Glomerular visceral epithelial cell (primary cell): Measurements from ENCODE around the gene JAGN1.
"Not testable (repeated sequence)": the region's sequence is repeated elsewhere in the genome, so short reads cannot be mapped to it uniquely, and the experiment has no call there.

Experiments used
- DNase-seq: peaks from one replicate; pipeline ENCODE4 v3.0.0-alpha.2; 2016; ENCODE audit errors: extremely low spot score

Gene JAGN1

DNA sequence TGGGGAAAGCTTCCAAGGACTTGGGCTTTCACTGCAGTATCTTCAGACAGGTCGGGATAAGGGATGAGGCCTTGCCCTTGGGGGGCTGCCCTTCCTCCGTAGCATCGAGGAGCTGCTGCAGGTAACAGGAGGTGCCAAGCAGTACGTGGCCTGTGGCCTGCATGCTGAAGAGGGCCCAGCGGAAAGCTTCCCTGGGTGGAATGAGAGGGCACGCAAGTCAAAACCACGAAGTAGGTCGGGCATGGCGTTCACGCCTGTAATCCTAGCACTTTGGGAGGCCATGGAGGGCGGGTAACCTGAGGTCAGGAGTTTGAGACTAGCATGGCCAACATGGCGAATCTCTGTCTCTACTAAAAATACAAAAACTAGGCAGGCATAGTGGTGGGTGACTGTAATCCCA lies 23.3 kb upstream of the JAGN1 start:
- no peak for DNase-seq

DNA sequence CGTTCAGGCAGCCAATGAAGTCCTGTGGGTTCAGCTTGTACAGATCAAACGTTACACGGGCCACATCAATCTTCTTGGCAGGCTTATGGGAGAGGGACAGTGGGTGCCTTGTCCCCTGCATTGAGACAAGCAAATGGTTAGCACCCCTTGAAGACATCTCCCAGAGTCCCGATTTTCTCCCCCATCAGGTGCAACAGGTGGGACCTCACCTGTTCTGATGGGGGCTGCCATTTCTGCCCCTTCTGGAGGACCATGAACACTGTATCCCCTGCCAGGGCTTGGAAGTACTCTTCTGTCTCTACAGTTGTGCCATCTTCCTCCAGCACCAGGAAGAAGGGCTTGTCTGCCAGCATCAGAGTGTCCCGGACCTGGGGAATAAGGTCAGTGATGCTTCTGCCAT lies 20.5 kb upstream of the JAGN1 start:
- no peak for DNase-seq

DNA sequence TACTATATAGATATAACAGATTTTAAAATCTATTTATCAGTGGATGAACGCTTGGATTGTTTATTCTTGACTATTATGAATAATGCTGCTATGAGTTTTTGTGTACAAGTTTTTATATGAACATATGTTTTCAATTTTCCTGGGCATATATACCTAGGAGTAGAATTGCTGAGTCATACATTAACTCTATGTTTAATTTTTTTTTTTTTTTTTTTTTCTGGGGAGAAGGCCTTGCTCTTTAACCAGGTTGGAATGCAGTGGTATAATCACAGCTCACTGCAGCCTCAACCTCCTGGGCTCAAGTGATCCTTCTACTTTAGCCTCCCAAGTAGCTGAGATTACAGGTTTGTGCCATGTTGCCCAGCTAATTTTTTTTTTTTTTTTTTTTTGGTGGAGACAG lies 19.4 kb upstream of the JAGN1 start:
- DNase-seq, result no peak

DNA sequence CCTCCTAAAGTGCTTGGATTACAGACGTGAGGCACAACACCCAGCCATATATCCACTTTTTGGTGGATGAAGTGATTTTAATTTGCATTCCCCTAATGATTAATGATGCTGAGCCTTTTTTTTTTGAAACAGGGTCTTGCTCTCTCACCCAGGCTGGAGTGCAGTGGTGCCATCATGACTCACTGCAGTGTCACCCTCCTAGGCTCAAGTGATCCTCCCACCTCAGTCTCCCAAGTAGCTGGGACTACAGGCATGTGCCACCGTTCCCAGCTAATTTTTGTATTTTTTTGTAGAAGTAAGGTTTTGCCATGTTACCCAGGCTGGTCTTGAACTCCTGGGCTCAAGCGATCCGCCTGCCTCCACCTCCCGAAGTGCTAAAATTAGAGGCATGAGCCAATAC lies 18.3 kb upstream of the JAGN1 start:
- DNase-seq, result not testable (repeated sequence)

DNA sequence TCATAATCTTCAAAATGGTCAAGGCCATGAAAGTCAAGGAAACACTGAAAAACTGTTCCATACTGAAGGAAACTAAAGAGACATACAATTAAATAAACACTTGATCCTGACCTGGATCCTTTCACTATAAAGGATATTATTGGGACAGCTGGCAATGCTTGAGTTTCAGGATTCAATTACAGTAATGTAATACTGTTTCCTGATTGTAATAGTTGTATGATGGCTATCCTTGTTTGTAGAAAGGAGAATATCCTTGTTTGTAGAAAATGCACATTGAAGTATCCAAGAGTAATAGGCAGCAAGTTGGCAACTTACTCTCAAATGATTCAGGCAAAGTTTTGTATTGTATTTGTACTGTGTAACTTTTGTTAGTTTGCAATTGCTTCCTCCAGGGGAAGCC lies 15.0 kb upstream of the JAGN1 start:
- no peak for DNase-seq

DNA sequence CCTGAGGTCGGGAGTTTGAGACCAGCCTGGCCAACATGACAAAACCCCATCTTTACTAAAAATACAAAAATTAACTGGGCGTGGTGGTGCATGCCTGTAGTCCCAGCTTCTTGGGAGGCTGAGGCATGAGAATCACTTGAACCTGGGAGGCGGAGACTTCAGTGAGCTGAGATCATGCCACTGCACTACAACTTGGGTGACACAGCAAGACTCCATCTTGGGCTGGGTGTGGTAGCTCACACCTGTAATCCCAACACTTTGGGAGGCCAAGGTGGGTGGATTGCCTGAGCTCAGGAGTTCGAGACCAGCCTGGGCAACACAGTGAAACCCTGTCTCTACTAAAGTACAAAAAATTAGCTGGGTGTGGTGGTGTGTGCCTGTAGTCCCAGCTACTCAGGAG lies 14.2 kb upstream of the JAGN1 start:
- DNase-seq, result not testable (repeated sequence)

DNA sequence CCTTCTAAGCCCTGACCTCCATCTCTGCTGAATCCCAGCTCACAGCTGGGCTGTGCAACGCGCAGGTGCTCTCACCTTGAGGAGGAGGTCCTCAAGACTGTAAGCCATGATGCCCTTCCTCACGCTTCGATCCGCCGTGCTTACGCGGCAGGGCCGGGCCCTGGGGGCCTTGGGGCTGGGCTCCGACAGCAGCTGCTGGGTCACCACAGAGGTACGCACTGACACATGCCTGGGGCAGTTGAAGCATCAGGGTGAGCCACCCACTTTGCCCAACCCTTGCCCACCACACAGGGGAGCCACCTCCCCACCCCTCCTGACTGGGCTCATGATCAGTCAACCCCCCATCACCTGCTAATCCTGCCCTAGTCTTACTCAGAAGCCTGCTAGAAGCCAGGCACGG lies 13.4 kb upstream of the JAGN1 start:
- DNase-seq, result no peak

DNA sequence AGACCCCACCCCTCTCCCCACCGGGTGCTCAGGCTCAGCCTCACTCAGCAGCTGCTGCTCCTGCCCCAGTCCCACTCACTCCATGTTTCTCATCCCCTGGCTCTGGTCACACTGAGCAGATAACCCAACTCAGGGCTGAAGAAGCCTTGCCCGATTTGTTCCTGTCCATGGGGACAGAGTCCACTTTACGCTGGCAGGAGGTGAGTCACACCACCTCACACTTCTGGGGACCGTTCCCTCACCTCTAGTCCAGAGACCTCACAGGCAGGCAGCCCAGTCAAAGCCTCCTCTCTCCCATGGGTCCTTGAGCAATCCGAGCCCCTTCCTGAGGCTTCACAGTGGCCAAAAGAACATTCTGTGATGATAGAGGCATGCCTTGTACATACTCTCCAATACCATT lies 11.7 kb upstream of the JAGN1 start:
- no peak for DNase-seq

DNA sequence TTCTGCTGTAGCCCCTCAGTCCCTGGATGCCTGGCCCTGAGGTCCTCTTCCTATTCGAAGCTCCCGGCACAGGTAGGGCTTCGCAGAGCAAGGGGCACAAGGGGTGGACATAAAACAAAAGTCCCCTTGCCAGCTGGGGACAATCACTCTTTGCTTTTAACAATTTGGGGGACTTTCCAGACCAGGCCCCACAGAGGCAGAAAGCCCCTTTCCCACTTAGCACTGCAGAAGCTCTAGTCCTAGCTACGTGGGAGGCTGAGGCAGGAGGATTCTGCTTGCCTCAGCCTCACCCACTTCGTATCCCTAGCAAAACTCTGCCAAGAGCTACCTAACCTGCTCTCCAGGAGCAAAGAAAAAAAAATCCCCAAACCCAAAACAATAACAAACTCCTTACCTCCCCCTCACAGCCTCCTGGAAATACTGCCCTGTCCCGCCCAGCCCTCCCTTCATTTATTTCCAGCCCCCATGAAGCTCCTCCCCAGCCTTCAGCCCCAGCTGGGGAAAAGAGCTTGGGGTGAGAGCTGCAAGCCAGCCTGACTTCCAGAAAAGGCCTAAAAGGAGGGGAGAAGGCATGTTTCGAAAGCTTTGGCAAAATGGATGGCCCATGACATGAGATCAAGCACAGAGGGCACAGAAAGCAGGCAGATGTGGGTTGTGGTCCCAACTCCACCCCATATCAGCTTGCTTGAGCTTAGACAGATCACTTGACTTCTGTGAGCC lies 10.4 kb upstream of the JAGN1 start, which contains the start of gene CIDEC:
Gene CIDEC, minus strand, starts transcription at position 424 of the 720 bp plus-strand sequence. CDS start 1,767 bp downstream, outside the sequence.
- DNase-seq, result no peak

DNA sequence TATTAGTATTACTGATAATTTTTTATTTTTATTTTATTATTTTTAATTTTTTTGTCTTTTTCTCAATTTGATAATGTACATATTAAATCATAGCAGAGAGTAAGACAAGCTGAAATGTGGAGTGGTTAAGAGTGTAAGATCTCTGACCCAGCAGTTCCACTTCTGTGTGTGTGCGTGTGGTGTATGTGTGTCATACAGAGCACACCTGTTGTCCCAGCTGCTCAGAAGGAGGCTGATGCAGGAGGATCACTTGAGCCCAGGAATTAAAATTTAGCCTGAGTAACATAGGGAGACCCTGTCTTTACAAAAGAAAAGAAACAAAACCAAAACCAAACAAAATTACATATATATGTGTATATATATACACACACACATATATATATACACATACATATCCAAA lies 9.0 kb upstream of the JAGN1 start:
- no peak for DNase-seq

DNA sequence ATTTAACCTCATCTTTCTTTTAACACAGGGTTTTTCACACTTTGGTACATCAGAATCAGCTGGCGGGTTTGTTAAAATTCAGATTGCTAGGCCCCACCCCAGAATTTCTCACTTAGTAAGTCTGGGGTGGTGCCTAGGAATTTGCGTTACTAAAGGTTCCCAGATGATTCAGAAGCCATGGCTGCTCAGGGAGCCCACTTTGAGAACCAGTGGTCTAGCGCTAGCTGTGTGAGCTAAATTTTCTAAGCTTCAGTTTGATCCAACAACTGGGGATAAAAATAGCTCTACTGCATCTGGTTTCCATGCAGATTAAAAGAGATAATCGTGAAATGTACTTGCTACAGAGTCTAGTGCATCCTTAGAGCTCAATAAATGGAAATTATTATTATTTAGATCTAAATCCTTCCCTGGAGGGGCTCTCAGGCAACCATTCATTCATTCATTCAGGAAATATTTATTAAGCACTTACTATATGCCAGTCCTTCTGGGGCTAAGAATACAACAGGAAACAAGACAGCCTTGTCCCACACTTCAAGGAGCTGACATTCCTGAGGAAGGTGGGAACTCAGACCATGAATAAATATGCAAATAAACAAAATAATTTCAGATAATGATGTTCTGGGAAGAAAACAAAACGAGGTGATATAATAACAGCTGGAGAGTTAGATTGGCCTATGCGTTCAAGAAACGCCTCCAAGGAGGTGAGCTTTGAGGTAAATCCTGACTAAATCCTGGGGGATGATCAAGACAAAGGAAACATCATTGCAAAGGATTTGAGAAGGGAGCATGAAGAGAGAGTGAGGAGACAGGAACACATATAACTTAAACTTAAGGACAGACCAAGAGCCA lies 6.5 kb upstream of the JAGN1 start:
- DNase-seq, result no peak

DNA sequence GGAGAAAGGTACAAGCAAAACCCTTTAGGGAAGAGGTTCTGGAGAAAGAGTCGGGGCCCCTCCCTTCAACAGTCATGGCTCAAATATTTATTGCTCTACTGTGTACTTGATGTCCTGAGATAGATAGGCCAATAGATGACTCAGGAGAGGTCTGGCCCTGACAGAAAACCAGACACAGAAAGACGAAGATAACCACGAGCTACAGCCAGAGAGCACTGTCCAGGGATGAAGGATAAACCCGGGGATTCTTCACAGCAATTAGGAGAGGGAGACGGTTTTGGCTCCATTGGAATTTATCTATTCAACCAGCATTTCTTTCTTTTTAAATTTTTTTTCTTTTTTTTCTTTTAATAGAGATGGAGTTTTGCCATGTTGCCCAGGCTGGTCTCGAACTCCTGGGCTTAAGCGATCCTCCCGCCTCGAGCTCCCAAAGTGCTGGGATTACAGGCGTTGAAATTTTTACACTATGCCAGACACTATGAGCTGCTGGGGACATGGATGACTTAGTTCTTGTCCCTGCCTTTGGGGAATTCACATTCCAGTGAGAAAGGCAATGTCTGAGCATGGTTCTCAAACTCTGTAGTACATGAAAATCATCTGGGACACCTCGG lies 5.8 kb upstream of the JAGN1 start:
- DNase-seq, result peak; percentile 61

DNA sequence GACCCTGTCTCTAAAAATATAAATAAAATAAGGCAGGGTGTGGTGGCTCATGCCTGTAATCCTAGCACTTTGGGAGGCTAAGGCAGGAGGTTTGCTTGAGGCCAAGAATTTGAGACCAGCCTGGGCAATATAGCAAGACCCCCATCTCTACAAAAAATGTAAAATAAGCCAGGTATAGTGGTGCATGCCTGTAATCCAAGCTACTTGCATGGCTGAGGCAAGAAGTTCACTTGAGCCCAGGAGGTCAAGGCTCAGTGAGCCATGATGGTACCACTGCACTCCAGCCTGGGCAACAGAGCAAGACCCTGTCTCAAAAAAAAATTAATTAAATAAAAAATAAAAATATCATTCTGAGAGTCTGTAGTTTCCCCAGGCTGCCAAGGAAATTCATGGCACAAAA lies 4.1 kb upstream of the JAGN1 start:
- DNase-seq, result no peak

DNA sequence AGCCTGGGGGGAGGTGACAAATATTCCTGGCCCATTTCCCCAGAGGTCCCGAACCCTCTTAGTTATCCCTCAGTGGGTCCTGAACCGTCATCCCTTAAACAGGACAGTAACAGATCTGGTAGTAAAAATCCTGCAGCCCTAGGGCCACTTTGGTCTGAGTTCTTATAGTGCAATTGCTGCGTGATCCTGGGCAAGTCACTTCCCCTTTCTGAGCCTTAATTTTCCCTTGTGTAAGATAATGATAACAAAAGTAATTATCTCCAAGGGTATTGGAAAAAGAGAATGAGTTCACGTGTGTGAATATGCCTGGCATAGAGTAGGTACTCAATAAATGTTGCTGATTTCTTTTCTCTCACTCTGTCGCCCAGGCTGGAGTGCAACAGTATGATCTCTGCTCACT lies 2.9 kb upstream of the JAGN1 start:
- no peak for DNase-seq

DNA sequence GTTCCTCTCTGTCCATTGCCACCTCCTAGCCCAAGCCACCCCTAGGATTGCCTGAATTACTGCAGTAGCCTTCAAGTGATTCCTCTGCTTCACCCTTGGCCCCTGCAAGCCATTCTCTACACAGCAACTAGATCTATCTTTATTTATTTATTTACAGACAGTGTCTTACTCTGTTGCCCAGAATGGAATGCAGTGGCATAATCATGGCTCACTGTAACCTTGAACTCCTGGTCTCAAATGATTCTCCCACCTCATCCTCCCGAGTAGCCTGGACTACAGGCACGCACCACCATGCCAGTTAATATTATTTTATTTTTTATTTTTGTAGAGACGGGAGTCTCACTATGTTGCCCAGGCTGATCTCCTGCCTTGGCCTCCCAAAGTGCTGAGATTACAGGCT lies 1.9 kb upstream of the JAGN1 start:
- no peak for DNase-seq

DNA sequence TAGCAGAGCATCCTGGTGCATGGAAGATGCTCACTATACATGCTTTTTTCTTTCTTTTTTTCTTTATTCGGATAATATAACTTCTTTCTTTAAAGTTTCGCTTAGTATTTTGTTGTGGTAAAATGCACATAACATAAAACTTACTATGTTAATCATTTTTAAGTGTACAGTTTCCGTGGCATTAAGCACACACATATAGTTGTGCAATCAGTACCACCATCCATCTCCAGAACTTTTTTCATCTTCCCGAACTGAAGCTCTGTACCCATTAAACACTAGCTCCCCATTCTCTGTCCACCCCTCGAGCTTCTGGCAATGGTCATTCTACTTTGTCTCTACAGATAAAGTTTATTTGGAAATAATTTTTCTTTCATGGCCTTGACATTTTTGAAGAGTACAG lies 1.0 kb upstream of the JAGN1 start:
- DNase-seq, result no peak

DNA sequence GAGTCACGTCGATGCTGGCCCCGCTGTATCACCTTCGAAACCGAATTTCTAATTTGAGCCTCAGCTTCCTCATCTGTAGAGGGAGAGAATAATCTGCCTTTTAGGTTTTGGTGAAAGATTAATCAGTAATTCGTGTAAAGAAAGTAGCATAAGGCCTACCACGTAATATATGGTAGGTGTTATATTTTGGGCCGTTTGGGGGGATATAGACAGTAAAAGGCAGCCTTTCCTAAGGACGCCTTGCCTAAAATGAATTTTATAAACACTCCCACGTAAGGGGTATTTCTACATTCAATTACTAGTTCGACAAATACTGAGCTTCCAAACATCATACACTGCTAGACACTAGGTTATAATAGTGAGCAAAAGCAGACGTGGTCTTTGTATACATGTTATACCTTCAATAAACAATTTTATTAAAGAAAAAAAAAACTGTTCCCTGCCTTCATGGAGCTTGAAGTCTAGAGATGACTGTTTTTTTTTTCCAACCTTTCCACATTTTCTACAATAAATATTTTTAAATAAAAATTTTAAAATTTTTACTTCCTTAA lies 737 bp downstream of the JAGN1 start:
- DNase-seq, result no peak

DNA sequence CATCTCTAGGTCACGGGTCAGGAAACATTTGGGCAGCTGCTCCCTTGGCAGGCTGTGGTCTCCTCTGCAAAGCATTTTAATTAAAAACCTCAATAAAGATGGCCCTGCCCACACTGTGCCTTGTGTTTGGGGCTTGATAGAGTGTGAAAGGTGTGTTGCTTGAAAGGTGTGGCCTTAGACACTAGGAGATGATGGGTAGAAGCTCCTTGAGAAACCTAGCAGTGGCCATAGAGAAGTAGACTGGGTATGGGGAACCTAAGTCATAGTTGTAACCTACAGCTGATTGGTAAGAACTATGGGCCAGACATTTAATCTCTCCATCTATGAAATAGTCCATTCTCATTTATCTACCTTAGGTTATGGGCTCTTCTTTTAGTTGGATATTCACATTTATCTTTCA lies 3.3 kb downstream of the JAGN1 start:
- DNase-seq, result no peak

DNA sequence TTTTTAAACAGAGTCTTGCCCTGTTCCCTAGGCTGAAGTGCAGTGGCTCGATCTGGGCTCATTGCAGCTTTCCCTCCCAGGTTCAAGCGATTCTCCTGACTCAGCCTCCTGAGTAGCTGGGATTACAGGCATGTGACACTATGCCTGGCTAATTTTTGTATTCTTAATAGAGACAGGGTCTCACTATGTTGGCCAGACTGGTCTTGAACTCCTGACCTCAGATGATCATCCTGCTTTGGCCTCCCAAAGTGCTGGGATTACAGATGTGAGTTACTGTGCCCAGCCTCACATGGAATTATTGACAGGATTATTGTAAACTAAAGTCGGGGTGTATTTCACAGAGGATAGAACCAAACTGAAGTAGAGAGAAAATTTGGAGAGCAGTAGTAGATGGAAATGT lies 5.3 kb downstream of the JAGN1 start:
- DNase-seq, result not testable (repeated sequence)

DNA sequence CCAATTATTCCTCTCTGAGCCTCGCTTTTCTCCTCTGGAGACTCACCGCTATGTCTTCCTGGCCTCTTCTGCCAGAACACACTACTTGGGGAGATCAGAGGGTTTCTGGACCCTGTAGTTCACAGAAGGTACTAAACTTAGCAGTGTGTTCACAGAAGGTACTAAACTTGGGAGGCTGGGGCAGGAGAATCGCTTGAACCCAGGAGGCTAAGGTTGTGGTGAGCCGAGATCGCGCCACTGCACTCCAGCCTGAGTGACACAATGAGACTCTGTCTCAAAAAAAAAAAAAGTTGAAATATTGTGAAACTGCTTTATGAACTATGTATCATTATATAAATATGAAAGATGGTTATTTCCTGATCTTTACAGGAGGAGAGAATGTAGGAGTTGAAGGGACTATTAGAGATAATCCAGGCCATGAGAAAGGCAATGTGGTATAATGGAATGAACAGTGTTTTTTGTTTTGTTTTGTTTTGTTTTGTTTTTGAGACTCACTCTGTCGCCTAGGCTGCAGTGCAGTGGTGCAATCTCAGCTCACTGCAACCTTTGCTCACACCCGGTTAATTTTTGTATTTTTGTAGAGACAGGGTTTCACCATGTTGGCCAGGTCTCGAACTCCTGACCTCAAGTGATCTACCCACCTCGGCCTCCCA lies 6.5 kb downstream of the JAGN1 start:
- DNase-seq, result not testable (repeated sequence)

DNA sequence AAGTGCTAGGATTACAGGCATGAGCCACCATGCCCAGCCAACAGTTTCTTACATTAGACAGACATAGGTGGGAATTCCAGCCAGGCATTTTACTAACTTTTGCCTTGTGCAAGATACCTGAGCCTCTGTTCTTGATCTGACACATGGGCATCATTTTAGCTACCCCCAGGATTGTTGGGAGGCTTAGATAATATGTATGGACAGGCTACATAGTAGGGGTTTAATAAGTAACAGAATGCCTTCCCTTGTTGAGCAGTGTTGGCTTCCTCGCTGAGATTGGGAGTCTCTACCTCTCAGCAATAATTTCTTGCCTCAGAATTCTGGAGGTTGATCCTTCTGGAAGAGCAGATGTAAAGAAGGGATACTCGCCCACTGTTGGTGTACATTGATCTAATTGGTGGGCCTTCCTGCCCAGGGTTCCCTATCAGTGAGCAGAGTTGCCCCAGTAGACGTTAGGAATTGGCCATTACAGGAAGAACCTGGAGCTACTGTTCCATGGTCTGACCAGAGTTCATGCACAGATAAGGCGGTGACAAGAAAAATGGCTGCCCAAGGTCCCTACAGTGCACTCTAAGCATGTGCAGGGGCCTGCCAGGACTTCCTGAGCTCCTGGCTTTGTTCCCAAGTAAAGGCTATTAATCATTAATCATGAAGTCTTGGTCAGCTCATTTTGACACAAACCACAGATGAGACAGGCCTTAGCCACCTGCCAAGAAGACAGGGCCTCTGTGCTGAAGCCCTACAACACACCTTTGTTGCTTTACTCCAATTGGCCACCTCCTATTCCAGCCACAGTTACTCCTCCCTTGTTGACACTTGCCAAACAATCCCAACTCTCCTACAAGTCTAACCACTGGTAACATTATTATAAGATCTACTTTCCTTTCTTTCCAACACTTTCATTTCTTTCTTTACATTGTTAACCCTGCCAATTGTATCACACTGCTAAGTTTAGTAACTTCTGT lies 7.3 kb downstream of the JAGN1 start:
- DNase-seq, result peak; percentile 95
